Tibial nerve (tissue), 4 donors: ENCODE data around the gene IST1. TPM values are rescaled to one million over a fixed set of nuclear protein-coding genes. Genes with fewer than 3 reads are reported as not detected.
A peak's percentile ranks its signal among the peaks of the same experiment; 100 is the strongest.

Source experiments
- DNase-seq, 2 donors: peaks; one replicate each; pipeline ENCODE4 v3.0.0-alpha.2; 2019; ENCODE audit warnings: low spot score in 2 of 2
- H3K27ac ChIP-seq, 4 donors: fragments of 200-600 bp; sonication (generic) in 3 of 4; one replicate each; pipeline ENCODE4 v1.5.1; 2017 to 2019; ENCODE audit warnings: mild to moderate bottlenecking in 1 of 4
- H3K27me3 ChIP-seq, 2 donors: fragments of 200-600 bp; sonication (generic) in 1 of 2; one replicate each; pipeline versions ENCODE4 v1.5.1 to v1.6.0; 2017 to 2019
- H3K36me3 ChIP-seq, 3 donors: fragments of 200-600 bp; sonication (generic); one replicate each; pipeline ENCODE4 v1.5.1; 2018 to 2019
- H3K4me1 ChIP-seq, 4 donors: fragments of 200-600 bp; sonication (generic) in 3 of 4; one replicate each; pipeline ENCODE4 v1.5.1; 2017 to 2019
- H3K4me3 ChIP-seq, 4 donors: fragments of 200-600 bp; sonication (generic) in 3 of 4; one replicate each; pipeline ENCODE4 v1.5.1; 2017 to 2019; ENCODE audit warnings: mild to moderate bottlenecking in 1 of 4, moderate library complexity in 1 of 4
- H3K9me3 ChIP-seq, 4 donors: fragments of 200-600 bp; sonication (generic) in 3 of 4; one replicate each; pipeline ENCODE4 v1.5.1; 2017 to 2019
- EP300 ChIP-seq, 2 donors: sonication (generic); formaldehyde crosslinking; IDR thresholded peaks; one replicate each; pipeline ENCODE4 v1.6.1; 2017; ENCODE audit warnings: antibody characterized with exemption in 2 of 2, mild to moderate bottlenecking in 1 of 2
- POLR2A ChIP-seq, 2 donors: fragments of 450-650 bp; IDR thresholded peaks; one replicate each; pipeline ENCODE4 v1.6.1; 2017; ENCODE audit warnings: antibody characterized with exemption in 2 of 2, mild to moderate bottlenecking in 2 of 2, moderate library complexity in 2 of 2
- WGBS, 2 donors: methylation state at CpG; one replicate each; pipeline ENCODE4 v1.1.5; 2018; 5-methylcytosine and 5-hydroxymethylcytosine counted together
- total RNA-seq, 4 donors: library from RNA; depleted of rRNA; stranded (reverse); fragments of >200 nt; gene quantifications; one replicate each; pipeline ENCODE4 v1.1.0, GENCODE V29; 2016
- TF ChIP-seq, protein P1 (sequence below), 5 experiments: fragments of 200-600 bp in 3 of 5; fragments of 450-650 bp in 2 of 5; sonication (generic) in 3 of 5; IDR thresholded peaks; one replicate each; pipeline ENCODE4 v1.5.1; 2016 to 2019; ENCODE audit warnings: antibody characterized with exemption in 5 of 5, mild to moderate bottlenecking in 3 of 5, moderate library complexity in 2 of 5

Gene IST1
- total RNA-seq, 4 donors from 2014 or later: 169 to 244 (median 204) TPM

DNA sequence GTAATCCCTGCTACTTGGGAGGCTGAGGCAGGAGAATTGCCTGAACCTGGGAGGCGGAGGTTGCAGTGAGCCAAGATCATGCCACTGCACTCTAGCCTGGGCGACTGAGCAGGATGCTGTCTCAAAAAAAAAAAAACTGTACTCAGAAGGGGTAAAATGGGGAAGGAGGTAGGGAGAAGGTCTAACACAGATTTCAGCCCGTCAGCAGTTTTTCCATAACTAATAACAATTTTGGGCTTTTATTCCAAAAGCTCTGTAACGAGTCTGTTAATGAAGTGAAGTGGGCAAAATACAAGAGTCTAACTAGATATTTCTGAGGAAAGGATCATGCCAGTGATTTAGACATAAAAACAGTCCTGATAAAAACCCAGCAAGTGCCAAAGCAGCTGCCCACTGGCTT lies 22.1 kb upstream of the IST1 start:
- H3K36me3 ChIP-seq: peaks cover 0 to 50% (median under 1%) of the 10 kb centered on the region in 3 donors
- DNase-seq: no peak
- no peaks in the 10 kb centered on the region for H3K27me3 ChIP-seq
- no peaks in the 10 kb centered on the region for H3K9me3 ChIP-seq
- H3K4me3 ChIP-seq: no peak overlapping the region
- no peaks in the 10 kb centered on the region for H3K4me1 ChIP-seq
- 82 to 83% methylated on average over 4 of the region's 4 CpGs for WGBS, 2 donors
- no peak for TF ChIP-seq POLR2A (IDR thresholded peaks at IDR 0.05)
- TF ChIP-seq, protein P1, sequence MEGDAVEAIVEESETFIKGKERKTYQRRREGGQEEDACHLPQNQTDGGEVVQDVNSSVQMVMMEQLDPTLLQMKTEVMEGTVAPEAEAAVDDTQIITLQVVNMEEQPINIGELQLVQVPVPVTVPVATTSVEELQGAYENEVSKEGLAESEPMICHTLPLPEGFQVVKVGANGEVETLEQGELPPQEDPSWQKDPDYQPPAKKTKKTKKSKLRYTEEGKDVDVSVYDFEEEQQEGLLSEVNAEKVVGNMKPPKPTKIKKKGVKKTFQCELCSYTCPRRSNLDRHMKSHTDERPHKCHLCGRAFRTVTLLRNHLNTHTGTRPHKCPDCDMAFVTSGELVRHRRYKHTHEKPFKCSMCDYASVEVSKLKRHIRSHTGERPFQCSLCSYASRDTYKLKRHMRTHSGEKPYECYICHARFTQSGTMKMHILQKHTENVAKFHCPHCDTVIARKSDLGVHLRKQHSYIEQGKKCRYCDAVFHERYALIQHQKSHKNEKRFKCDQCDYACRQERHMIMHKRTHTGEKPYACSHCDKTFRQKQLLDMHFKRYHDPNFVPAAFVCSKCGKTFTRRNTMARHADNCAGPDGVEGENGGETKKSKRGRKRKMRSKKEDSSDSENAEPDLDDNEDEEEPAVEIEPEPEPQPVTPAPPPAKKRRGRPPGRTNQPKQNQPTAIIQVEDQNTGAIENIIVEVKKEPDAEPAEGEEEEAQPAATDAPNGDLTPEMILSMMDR (IDR thresholded peaks at IDR 0.05): no peak
- no peak for TF ChIP-seq EP300 (IDR thresholded peaks at IDR 0.05)
- H3K27ac ChIP-seq: no peak overlapping the region

DNA sequence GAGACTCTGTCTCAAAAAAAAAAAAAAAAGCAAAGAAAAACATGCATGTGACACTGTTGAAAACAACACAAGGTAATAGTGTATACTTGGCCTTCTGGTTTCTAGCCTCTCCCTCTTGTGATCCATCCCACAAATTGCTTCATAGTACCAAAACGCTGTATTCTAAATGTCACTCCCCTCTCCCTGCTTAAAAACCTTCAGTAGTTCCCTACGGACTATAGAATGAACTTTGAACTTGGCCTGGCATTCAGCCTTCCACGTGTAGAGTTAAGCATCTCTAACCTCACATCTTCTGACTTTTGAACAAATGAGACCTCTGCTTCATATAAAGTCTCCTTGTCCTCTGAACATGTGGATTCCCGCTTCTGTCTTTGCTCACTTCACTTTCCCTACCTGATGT lies 16.4 kb upstream of the IST1 start:
- WGBS, 2 donors: 52 to 53% methylated on average over 4 of the region's 4 CpGs
- no peaks in the 10 kb centered on the region for H3K9me3 ChIP-seq
- TF ChIP-seq, protein P1 (IDR thresholded peaks at IDR 0.05): no peak
- no peak for TF ChIP-seq EP300 (IDR thresholded peaks at IDR 0.05)
- no peak for TF ChIP-seq POLR2A (IDR thresholded peaks at IDR 0.05)
- H3K36me3 ChIP-seq: peaks cover 0 to 65% (median 12%) of the 10 kb centered on the region in 3 donors
- H3K4me3 ChIP-seq: no peak overlapping the region
- peaks cover 0 to 21% (median 7%) of the 10 kb centered on the region in 4 donors for H3K4me1 ChIP-seq
- no peak for DNase-seq
- no peaks in the 10 kb centered on the region for H3K27me3 ChIP-seq
- no peak overlapping the region for H3K27ac ChIP-seq

DNA sequence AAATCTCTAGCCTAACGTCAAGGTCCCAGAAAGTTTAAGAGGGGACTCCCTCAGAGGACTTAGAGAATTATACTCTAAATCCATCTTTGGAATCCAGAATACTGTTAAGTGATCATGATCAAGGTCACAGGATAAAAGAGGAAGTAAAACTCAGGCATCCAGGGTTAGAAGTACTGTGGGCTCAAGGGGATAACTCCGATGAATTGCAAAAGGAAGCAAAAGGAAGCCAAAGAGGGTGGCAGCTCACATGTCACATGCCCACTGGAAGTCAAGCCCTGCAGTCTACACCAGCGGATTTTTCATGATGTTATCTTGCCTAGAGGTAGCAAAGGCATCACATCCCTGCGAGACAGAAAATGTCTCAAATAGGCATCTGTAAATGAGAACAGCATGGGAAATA lies 15.2 kb upstream of the IST1 start:
- H3K36me3 ChIP-seq: peaks cover 0 to 53% (median 12%) of the 10 kb centered on the region in 3 donors
- H3K27ac ChIP-seq: no peak overlapping the region
- peaks cover 0 to 28% (median 7%) of the 10 kb centered on the region in 4 donors for H3K4me1 ChIP-seq
- DNase-seq: no peak
- no peak for TF ChIP-seq POLR2A (IDR thresholded peaks at IDR 0.05)
- TF ChIP-seq EP300 (IDR thresholded peaks at IDR 0.05): no peak
- TF ChIP-seq, protein P1 (IDR thresholded peaks at IDR 0.05): no peak
- no peaks in the 10 kb centered on the region for H3K9me3 ChIP-seq
- H3K4me3 ChIP-seq: no peak overlapping the region
- 71 to 81% methylated on average over 4 of the region's 4 CpGs for WGBS, 2 donors
- H3K27me3 ChIP-seq: no peaks in the 10 kb centered on the region

DNA sequence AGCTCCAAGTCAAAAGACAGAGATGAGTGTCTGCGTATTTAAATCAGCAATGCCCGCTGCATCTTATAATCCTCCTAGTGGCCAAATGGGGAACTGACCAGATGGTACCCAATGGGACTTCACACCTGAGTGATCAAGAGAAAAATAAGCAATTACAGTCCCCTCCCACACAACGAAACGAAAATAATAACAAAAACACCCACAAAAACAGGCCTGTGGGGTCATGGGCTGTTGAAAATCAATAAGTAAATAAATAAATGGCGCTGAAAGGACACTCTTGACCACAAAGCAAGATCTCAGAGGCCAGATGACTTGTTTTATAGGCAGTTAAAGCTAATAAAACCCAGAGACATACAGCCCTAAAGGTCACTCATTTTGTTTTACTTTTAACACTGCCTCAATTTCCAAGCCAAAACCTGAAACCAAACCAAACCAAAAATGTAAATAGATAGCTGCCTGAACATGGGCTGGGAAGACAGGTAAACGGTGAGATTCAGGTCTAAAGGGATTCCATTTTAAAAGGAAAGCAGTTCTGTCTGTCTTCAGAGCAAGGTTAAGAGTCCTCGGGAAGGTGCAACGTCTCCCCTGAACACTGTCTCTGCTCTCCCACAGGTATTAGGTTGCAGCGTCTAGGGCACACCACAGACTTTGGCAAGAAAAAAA lies 12.7 kb upstream of the IST1 start:
- H3K9me3 ChIP-seq: no peaks in the 10 kb centered on the region
- DNase-seq: peak; percentile 52 to 98
- peaks cover 0 to 30% (median 12%) of the 10 kb centered on the region in 3 donors for H3K36me3 ChIP-seq
- H3K4me1 ChIP-seq: peaks cover 0 to 30% (median 7%) of the 10 kb centered on the region in 4 donors
- no peaks in the 10 kb centered on the region for H3K27me3 ChIP-seq
- TF ChIP-seq POLR2A (IDR thresholded peaks at IDR 0.05) (no peak), EP300 (IDR thresholded peaks at IDR 0.05) (no peak)
- TF ChIP-seq, protein P1 (IDR thresholded peaks at IDR 0.05): peak; percentile 72 to 91 (median 80)
- peak overlapping the region; percentile 78 to 99 (median 88) for H3K4me3 ChIP-seq
- H3K27ac ChIP-seq: peak overlapping the region; percentile 91 to 96 (median 94)
- 6 to 10% methylated on average over 9 of the region's 9 CpGs for WGBS, 2 donors

DNA sequence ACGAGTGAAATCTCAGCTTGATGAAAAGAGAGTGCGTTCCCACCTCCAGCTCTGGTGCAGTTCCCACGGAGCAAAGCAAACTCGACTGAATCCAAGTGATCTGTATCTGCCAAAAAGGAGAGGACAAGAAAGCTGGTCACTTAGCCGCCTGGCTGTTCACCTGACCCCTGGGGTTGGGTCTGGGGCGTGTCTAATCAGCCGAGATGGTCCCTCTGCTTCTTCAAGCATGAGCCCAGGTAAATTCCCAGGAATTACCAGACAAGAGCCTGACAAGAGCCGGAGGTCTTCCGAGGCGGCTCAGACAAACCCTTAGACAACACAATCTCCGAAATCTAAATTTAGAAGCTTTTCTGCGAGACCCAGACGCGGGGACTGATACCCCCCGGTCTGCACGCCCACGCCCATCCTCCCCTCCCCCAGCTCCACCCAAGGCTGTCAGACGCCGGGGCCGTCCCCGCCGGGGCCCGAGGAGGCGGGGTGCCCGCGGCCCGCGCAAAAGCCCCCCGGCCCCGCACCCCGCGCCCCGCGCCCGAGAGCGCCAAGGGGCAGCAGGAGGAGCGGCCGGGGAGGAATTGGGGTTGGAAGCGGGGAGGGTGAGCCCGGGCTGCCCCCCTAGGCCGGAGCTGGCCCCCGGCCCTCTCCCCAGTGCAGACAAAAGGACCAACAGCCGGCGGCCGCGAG lies 12.0 kb upstream of the IST1 start:
- 0 to 2% methylated on average over 30 to 38 of the region's 46 CpGs for WGBS, 2 donors
- H3K27ac ChIP-seq: peak overlapping the region; percentile 91 to 96 (median 94)
- H3K27me3 ChIP-seq: no peaks in the 10 kb centered on the region
- no peaks in the 10 kb centered on the region for H3K9me3 ChIP-seq
- H3K4me1 ChIP-seq: peaks cover 0 to 30% (median 7%) of the 10 kb centered on the region in 4 donors
- H3K36me3 ChIP-seq: peaks cover 0 to 24% (median 10%) of the 10 kb centered on the region in 3 donors
- no peak for TF ChIP-seq EP300 (IDR thresholded peaks at IDR 0.05)
- no peak for TF ChIP-seq POLR2A (IDR thresholded peaks at IDR 0.05)
- TF ChIP-seq, protein P1 (IDR thresholded peaks at IDR 0.05): no peak
- DNase-seq: peak in 1 of 2 donors; percentile 17
- peak overlapping the region; percentile 78 to 99 (median 88) for H3K4me3 ChIP-seq
